ENCODE results near the gene ZNF506.

The ZNF506 gene

DNA sequence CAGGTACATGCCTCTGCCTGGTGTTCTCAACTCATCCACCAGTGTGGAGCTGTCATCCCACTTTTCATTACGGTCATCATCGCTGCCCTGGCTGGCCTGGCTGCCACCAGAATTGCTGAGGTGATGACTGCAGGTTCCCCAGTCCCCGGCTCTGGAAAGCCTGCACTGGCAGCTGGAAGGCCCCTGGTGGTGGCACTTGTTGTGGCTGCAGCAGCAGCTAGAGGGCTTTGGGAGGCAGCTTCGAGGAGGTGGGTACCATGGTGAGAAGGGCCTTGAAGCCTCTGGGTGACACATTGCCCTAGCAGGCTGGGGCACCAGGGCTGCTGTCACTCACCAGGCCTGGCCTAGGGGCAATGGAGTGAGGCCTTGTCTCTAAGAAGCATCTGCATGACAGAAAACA lies 63.4 kb downstream of the ZNF506 start:
- H3K4me1 ChIP-seq (ENCODE audit: control insufficient read depth, insufficient read depth, low read length, poor library complexity, severe bottlenecking): no peaks in the 10 kb centered on the region
- no peaks in the 10 kb centered on the region for H3K36me3 ChIP-seq (ENCODE audit: control insufficient read depth, insufficient read depth, low read length)
- H3K9me3 ChIP-seq (ENCODE audit: control insufficient read depth, low read length): no peaks in the 10 kb centered on the region
- DNase-seq: no peak
- no peak overlapping the region for H3K4me3 ChIP-seq (ENCODE audit: insufficient read depth, low read depth, low read length, poor library complexity, severe bottlenecking)
- no peak overlapping the region for H3K27ac ChIP-seq (ENCODE audit: insufficient read depth, low read length, poor library complexity, severe bottlenecking)
- no peaks in the 10 kb centered on the region for H3K27me3 ChIP-seq (replicated peaks; ENCODE audit: control insufficient read depth, insufficient read depth, low read length, poor library complexity, severe bottlenecking)

DNA sequence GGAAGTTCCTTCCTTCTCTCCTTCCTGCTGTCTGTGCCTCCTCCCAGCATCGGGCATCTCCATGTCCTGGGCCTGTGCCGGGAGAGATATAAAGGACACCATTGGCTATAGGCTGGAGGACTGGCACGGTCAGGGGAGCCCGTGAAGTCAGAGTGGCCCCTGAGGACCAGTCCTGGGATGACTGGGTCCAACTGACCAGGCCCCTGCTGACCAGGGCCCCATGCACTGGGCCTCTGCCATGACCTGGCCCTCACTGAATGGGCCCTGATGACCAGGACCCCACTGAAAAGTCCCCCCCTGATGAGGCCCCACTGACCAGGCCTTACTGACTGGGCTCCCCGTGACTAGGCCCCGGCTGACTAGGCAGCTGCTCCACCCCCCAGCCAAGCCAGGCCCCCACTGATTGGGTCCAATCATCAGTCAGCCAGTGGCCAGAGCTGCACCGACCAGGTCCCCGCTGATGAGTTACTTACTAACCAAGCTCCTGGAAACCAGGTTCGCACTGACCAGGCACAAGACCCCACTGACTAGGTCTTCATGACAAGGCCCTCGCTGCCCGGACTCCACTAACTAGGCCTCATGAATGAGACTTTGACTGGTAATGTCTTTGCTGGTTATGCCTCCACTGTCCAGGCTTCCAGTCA lies 68.7 kb downstream of the ZNF506 start:
- no peaks in the 10 kb centered on the region for H3K36me3 ChIP-seq (ENCODE audit: control insufficient read depth, insufficient read depth, low read length)
- H3K27ac ChIP-seq (ENCODE audit: insufficient read depth, low read length, poor library complexity, severe bottlenecking): no peak overlapping the region
- no peaks in the 10 kb centered on the region for H3K9me3 ChIP-seq (ENCODE audit: control insufficient read depth, low read length)
- no peaks in the 10 kb centered on the region for H3K27me3 ChIP-seq (replicated peaks; ENCODE audit: control insufficient read depth, insufficient read depth, low read length, poor library complexity, severe bottlenecking)
- no peaks in the 10 kb centered on the region for H3K4me1 ChIP-seq (ENCODE audit: control insufficient read depth, insufficient read depth, low read length, poor library complexity, severe bottlenecking)
- no peak for DNase-seq
- no peak overlapping the region for H3K4me3 ChIP-seq (ENCODE audit: insufficient read depth, low read depth, low read length, poor library complexity, severe bottlenecking)

DNA sequence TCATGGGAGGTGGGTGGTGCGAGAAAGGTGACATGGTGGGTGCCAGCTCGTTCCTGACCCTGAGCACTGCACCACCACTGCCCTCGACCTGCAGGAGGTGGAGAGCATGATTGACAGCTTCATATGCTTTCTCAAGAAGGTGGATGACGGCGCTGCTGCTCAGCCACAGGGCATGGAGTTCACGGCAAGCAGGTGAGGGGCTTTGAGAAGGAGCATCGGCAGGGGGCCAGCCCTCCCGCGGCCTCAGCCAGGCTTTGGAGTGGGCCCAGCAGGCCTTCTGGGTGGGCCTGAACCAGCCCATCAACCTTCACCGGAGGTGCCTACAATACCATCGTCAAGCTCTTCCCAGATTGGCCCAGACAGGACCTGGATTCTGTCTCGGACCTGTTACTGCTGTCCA lies 69.7 kb downstream of the ZNF506 start:
- no peak for DNase-seq
- Histone ChIP-seq H3K4me1 (ENCODE audit: control insufficient read depth, insufficient read depth, low read length, poor library complexity, severe bottlenecking) (no peaks in the 10 kb centered on the region), H3K27me3 (replicated peaks; ENCODE audit: control insufficient read depth, insufficient read depth, low read length, poor library complexity, severe bottlenecking) (no peaks in the 10 kb centered on the region), H3K9me3 (ENCODE audit: control insufficient read depth, low read length) (no peaks in the 10 kb centered on the region), H3K36me3 (ENCODE audit: control insufficient read depth, insufficient read depth, low read length) (no peaks in the 10 kb centered on the region), H3K27ac (ENCODE audit: insufficient read depth, low read length, poor library complexity, severe bottlenecking) (no peak overlapping the region), H3K4me3 (ENCODE audit: insufficient read depth, low read depth, low read length, poor library complexity, severe bottlenecking) (no peak overlapping the region)

DNA sequence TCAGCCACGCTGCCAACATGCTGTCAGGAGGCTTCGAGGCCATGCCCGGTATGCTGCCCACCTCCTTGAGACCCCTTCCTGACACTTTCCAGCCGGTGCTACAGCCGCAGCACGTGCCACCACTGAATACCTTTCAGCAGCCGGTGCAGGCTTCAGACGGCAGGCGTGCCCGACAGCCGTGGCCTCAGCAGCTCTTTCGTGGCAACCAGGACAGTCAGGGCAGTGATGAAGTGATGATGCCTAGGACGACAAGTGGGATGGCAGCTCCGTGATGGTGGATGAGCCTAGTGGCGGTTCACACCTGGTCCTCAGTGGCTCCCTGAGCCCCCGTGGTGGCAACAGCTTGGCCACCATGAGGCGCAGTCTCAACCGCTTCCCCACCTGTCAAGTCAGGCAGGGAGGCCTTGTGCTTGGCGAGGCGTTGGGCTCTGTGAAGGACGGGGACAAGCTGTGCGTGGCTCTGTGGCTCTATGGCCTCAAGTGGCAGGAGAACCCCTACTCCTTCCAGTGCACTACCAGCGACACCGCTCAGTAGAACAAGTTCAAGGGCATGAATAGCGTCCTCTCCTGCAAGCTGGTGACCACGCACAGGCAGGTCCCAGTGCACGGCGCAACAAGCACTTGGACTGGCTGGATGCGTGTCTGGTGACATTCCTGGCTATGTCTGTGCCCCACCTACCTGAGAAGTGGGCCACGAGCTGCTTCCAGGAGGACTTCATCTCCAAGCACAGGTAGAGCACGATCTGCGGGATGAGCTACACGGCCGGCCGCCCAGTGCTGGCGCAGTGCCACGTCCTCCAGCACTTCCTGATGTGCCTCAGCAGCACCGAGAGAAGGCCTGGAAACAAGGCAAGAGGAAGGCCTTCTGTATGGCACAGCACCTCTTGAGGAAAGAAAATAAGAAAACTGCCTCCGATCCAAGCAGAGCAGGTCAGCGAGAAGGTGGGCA lies 70.4 kb downstream of the ZNF506 start:
- no peaks in the 10 kb centered on the region for H3K4me1 ChIP-seq (ENCODE audit: control insufficient read depth, insufficient read depth, low read length, poor library complexity, severe bottlenecking)
- no peaks in the 10 kb centered on the region for H3K9me3 ChIP-seq (ENCODE audit: control insufficient read depth, low read length)
- H3K4me3 ChIP-seq (ENCODE audit: insufficient read depth, low read depth, low read length, poor library complexity, severe bottlenecking): no peak overlapping the region
- no peak for DNase-seq
- H3K27ac ChIP-seq (ENCODE audit: insufficient read depth, low read length, poor library complexity, severe bottlenecking): no peak overlapping the region
- no peaks in the 10 kb centered on the region for H3K27me3 ChIP-seq (replicated peaks; ENCODE audit: control insufficient read depth, insufficient read depth, low read length, poor library complexity, severe bottlenecking)
- no peaks in the 10 kb centered on the region for H3K36me3 ChIP-seq (ENCODE audit: control insufficient read depth, insufficient read depth, low read length)

DNA sequence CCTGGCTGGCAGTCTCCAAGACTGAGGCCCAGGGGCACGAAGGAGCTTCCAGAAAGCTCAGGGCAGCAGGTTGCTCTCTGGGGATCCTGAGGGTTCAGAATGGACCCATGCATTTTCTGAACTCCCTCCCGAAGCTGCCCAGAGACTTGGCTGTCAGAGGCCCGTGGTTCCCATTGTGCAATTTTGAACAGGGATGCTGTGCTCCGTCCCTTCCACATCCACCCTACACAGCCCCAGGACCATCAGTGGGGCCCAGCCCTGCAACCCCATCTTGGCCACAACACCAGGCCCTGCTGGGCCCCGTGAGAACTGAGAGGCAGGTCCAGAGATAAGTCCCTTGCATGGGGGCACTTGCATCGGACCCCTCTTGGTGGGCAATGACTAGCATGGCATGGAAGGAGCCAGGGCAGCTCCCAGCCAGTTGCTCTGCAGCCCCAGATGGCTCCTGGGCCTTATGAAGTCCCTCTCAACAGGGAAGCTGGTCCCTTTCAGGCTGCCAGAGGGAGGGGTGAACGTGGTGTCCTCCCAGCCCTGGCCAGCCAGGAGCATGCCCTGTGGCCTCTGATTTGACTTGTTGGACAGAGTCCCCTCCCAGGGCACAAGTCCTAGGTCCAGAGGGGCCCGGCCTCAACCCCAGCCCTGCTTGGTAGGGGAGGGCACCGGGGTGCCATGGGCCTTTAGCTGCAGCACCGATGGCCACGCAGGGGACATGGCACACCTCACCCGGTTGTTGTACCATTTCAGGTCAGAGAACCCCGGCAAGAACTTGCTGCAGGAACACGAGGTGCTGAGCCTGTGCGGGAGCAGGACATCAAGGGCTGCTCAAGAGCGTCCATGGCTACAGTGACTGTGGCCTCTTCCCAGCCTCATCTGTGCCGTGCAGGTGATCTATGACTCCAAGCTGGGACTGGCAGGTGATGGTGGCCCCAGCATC lies 71.4 kb downstream of the ZNF506 start:
- no peak for DNase-seq
- H3K9me3 ChIP-seq (ENCODE audit: control insufficient read depth, low read length): no peaks in the 10 kb centered on the region
- H3K27me3 ChIP-seq (replicated peaks; ENCODE audit: control insufficient read depth, insufficient read depth, low read length, poor library complexity, severe bottlenecking): no peaks in the 10 kb centered on the region
- no peak overlapping the region for H3K4me3 ChIP-seq (ENCODE audit: insufficient read depth, low read depth, low read length, poor library complexity, severe bottlenecking)
- no peak overlapping the region for H3K27ac ChIP-seq (ENCODE audit: insufficient read depth, low read length, poor library complexity, severe bottlenecking)
- H3K36me3 ChIP-seq (ENCODE audit: control insufficient read depth, insufficient read depth, low read length): no peaks in the 10 kb centered on the region
- H3K4me1 ChIP-seq (ENCODE audit: control insufficient read depth, insufficient read depth, low read length, poor library complexity, severe bottlenecking): no peaks in the 10 kb centered on the region

DNA sequence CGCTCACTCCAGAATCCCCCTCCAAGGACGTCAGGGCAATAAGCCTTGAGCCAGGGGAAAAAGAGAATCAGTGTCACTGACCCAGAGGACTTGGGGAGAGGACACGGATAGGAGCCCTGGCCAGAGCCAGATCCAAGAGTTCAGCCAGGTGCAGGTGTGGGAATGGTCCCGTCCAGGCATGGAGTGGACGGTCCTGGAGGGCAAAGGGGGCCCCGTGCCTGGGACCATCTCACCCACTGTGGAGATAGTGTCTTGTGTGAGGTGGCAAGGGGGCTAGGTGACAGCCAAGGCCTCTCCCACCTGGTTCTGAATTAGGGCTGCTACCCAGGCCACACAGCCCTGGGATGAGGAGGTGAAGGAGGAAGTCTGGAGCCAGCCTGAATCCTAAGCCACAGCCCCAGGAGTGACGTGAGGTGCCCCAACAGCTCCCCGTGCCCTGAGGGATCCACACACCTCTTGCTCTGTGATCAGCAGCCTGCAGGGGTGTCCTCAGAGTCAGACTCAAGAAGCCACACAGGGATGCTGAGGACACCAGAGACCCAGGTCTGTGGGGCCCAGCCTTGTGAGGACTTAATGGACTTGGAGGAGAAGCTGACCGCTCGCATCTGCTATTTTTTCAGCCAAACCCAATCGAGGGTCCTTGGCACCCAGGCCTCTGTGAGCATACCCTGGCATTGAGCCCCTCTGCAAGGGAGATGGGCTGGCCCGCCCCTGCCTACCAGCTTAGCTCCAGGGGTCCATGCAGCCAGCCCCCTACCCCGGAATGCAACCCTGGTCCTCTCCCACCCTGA lies 72.2 kb downstream of the ZNF506 start:
- Histone ChIP-seq H3K27me3 (replicated peaks; ENCODE audit: control insufficient read depth, insufficient read depth, low read length, poor library complexity, severe bottlenecking) (no peaks in the 10 kb centered on the region), H3K27ac (ENCODE audit: insufficient read depth, low read length, poor library complexity, severe bottlenecking) (no peak overlapping the region), H3K4me1 (ENCODE audit: control insufficient read depth, insufficient read depth, low read length, poor library complexity, severe bottlenecking) (no peaks in the 10 kb centered on the region), H3K36me3 (ENCODE audit: control insufficient read depth, insufficient read depth, low read length) (no peaks in the 10 kb centered on the region), H3K9me3 (ENCODE audit: control insufficient read depth, low read length) (no peaks in the 10 kb centered on the region), H3K4me3 (ENCODE audit: insufficient read depth, low read depth, low read length, poor library complexity, severe bottlenecking) (no peak overlapping the region)
- DNase-seq: no peak

DNA sequence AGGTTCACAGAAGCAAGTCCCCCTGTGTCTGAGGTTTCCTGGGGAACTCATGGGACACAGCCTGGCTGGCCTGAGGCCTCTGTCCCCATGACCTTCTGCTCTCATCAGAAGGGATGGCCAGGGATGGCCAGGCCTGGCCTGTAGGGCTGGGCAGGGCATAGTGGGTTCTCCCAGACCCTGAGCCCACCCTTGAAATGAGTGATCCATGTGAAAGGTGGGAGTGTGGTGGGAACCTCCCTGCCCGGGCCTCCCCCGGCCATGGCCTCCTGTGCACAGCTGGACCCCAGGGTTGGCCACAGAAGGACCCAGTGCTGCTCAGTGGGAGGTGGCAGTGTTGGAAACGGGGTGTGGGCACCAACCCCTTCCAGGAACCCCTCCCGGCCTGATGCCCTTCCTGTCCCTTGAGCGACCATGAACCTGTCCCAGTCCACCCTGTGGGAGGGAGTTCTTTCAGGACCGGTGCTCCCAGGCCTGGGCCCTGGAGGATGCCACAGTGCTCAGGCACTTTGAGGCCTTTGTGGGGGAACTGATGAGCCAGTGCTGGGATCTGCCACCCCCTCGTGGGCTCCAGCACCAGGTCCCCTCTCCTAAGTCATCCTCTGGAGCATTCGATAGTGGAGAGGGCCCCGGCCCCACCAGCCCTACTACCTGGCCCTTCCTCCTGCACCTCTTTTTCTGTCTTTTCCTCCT lies 73.2 kb downstream of the ZNF506 start:
- H3K27me3 ChIP-seq (replicated peaks; ENCODE audit: control insufficient read depth, insufficient read depth, low read length, poor library complexity, severe bottlenecking): no peaks in the 10 kb centered on the region
- no peaks in the 10 kb centered on the region for H3K36me3 ChIP-seq (ENCODE audit: control insufficient read depth, insufficient read depth, low read length)
- H3K27ac ChIP-seq (ENCODE audit: insufficient read depth, low read length, poor library complexity, severe bottlenecking): no peak overlapping the region
- H3K9me3 ChIP-seq (ENCODE audit: control insufficient read depth, low read length): no peaks in the 10 kb centered on the region
- no peak for DNase-seq
- H3K4me3 ChIP-seq (ENCODE audit: insufficient read depth, low read depth, low read length, poor library complexity, severe bottlenecking): no peak overlapping the region
- H3K4me1 ChIP-seq (ENCODE audit: control insufficient read depth, insufficient read depth, low read length, poor library complexity, severe bottlenecking): no peaks in the 10 kb centered on the region

DNA sequence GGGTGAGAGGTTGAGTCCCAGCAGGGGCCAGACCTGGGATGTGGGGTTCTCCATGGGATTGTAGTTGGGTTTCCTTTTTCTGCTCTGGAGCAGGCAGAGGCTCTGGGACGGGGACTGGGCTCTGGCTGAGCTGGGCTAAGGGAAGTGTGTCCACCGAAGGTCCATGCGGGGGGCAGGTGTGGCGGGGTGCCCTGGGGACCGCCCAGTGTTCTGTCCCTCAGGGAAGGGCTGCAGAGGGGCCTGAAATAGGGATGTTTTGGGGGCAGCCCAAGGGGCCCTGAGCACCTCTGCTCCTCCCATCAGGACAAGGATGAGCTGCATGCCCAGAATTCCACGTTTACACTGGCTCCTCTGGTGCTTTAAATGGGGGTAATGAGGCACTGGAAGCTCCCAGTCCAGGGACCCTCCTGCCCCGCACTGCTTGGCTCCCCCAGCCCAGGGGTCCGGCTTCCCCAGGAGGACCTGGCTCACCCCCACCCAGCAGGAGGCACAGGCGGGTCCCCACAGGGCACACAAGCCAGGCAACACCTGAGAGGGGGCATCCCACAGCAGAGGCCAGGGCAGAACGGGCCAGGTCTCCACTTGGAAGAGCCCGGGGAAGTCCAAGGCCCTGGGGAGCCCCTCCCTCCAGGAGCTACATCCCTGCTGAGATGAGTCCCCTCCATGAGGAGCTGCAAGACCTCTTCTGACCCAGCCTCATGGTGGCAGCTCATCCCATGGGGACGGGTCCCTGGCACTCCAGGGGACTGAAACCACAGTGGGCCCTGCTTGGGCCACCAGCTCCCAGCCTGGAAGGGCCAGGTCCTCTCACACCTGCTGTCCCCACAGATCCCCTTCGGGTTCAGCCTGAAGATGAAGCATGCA lies 74.0 kb downstream of the ZNF506 start:
- no peaks in the 10 kb centered on the region for H3K4me1 ChIP-seq (ENCODE audit: control insufficient read depth, insufficient read depth, low read length, poor library complexity, severe bottlenecking)
- H3K27ac ChIP-seq (ENCODE audit: insufficient read depth, low read length, poor library complexity, severe bottlenecking): no peak overlapping the region
- no peaks in the 10 kb centered on the region for H3K27me3 ChIP-seq (replicated peaks; ENCODE audit: control insufficient read depth, insufficient read depth, low read length, poor library complexity, severe bottlenecking)
- H3K36me3 ChIP-seq (ENCODE audit: control insufficient read depth, insufficient read depth, low read length): no peaks in the 10 kb centered on the region
- no peak overlapping the region for H3K4me3 ChIP-seq (ENCODE audit: insufficient read depth, low read depth, low read length, poor library complexity, severe bottlenecking)
- no peak for DNase-seq
- no peaks in the 10 kb centered on the region for H3K9me3 ChIP-seq (ENCODE audit: control insufficient read depth, low read length)
